ENCODE data around the gene PPP4R1. TPM values are rescaled to one million over a fixed set of nuclear protein-coding genes. Genes with fewer than 3 reads are reported as not detected.

The PPP4R1 gene
- polyA plus RNA-seq, 1 of the 3 experiments (the other 2 are of a cell fraction): 53.4 TPM

GRCh38 chr18:9608728-9609127 is 5.6 kb downstream of the PPP4R1 start:
- CTCF ChIA-PET: interaction anchor here (1.0 kb wide), 1 partner anchor 177 kb away, joined by 3 read pairs; no protein-coding TSS in a partner anchor
- DNase-seq: no peak
- no peak overlapping the region for H3K4me3 ChIP-seq (ENCODE audit: low read depth in 2 of 2, low read length in 1 of 2)
- H3K4me2 ChIP-seq: no peak overlapping the region
- POLR2A ChIA-PET: no interaction called here
- no peak overlapping the region for H3K9ac ChIP-seq
- peaks cover 100% of the 10 kb centered on the region for H3K79me2 ChIP-seq (ENCODE audit: insufficient read depth)
- H4K20me1 ChIP-seq (ENCODE audit: insufficient read depth): peaks cover 94% of the 10 kb centered on the region
- 72% methylated on average over 1 of the region's 1 CpG for WGBS (ENCODE audit: low lambda C conversion rate)
- H3K36me3 ChIP-seq (replicated peaks in 1 of 2; ENCODE audit: control insufficient read depth in 1 of 2, insufficient read depth in 2 of 2, low read length in 1 of 2): peaks cover 15 to 42% of the 10 kb centered on the region in 2 experiments
- no peak for TF ChIP-seq TEAD4 (IDR thresholded peaks at IDR 0.05; ENCODE audit: borderline replicate concordance, insufficient read depth)
- no peak for TF ChIP-seq RCOR1 (IDR thresholded peaks at IDR 0.05; ENCODE audit: low read length)
- no peak for TF ChIP-seq TCF12 (IDR thresholded peaks at IDR 0.05)
- no peak for TF ChIP-seq MXI1 (IDR thresholded peaks at IDR 0.05; ENCODE audit: low read depth, low read length)
- TF ChIP-seq NFIC (IDR thresholded peaks at IDR 0.05; ENCODE audit: borderline replicate concordance): no peak
- TF ChIP-seq JUND (IDR thresholded peaks at IDR 0.05): no peak
- no peak for TF ChIP-seq GABPA (IDR thresholded peaks at IDR 0.05; ENCODE audit: low read depth)
- no peak for TF ChIP-seq TAF1 (IDR thresholded peaks at IDR 0.05; ENCODE audit: borderline replicate concordance, low read depth, low read length)
- no peak for TF ChIP-seq SMC3 (IDR thresholded peaks at IDR 0.05; ENCODE audit: low read depth, low read length)
- TF ChIP-seq CHD2 (IDR thresholded peaks at IDR 0.05; ENCODE audit: low read length, partially characterized antibody): no peak
- no peak for TF ChIP-seq RFX5 (IDR thresholded peaks at IDR 0.05; ENCODE audit: low read length)
- TF ChIP-seq MAX (IDR thresholded peaks at IDR 0.05; ENCODE audit: low read depth): no peak
- TF ChIP-seq FOSL2 (IDR thresholded peaks at IDR 0.05; ENCODE audit: borderline replicate concordance, low read depth): no peak
- no peak for TF ChIP-seq CTCF (IDR thresholded peaks at IDR 0.05)
- no peak for TF ChIP-seq NRF1 (IDR thresholded peaks at IDR 0.05; ENCODE audit: low read depth, low read length)
- H3K9me2 ChIP-seq: no peaks in the 10 kb centered on the region
- peaks cover 5% of the 10 kb centered on the region for H3F3A ChIP-seq (replicated peaks; ENCODE audit: insufficient read depth)
- H2AFZ ChIP-seq (ENCODE audit: low read depth): no peak overlapping the region
- H3K27me3 ChIP-seq (ENCODE audit: insufficient read depth): no peaks in the 10 kb centered on the region
- peak overlapping the region in 1 of 2 experiments; percentile 4; a peak in 1 of 4 replicates for H3K27ac ChIP-seq (ENCODE audit: low read depth in 2 of 2, low read length in 1 of 2)
- H3K9me3 ChIP-seq: no peaks in the 10 kb centered on the region
- H3K4me1 ChIP-seq (ENCODE audit: control insufficient read depth in 1 of 2, insufficient read depth in 2 of 2, low read depth in 1 of 2, low read length in 1 of 2): peaks cover 7 to 17% of the 10 kb centered on the region in 2 experiments; a peak in 3 of 4 replicates

- no peak overlapping the region for H2AFZ ChIP-seq (ENCODE audit: low read depth)
- H3K4me2 ChIP-seq: no peak overlapping the region
- H4K20me1 ChIP-seq (ENCODE audit: insufficient read depth): peaks cover 98% of the 10 kb centered on the region
- ChIA-PET CTCF (interaction anchor here (1.0 kb wide), 1 partner anchor 177 kb away, joined by 3 read pairs; no protein-coding TSS in a partner anchor), POLR2A (no interaction called here)
- H3K9me2 ChIP-seq: no peaks in the 10 kb centered on the region
- H3K79me2 ChIP-seq (ENCODE audit: insufficient read depth): peaks cover 100% of the 10 kb centered on the region
- peaks cover 7 to 17% of the 10 kb centered on the region in 2 experiments; a peak in 3 of 4 replicates for H3K4me1 ChIP-seq (ENCODE audit: control insufficient read depth in 1 of 2, insufficient read depth in 2 of 2, low read depth in 1 of 2, low read length in 1 of 2)
- no peaks in the 10 kb centered on the region for H3K9me3 ChIP-seq
- no peak for DNase-seq
- no peaks in the 10 kb centered on the region for H3K27me3 ChIP-seq (ENCODE audit: insufficient read depth)
- no peak overlapping the region for H3K9ac ChIP-seq
- no peak overlapping the region for H3K4me3 ChIP-seq (ENCODE audit: low read depth in 2 of 2, low read length in 1 of 2)
- peaks cover 5% of the 10 kb centered on the region for H3F3A ChIP-seq (replicated peaks; ENCODE audit: insufficient read depth)
- H3K36me3 ChIP-seq (replicated peaks in 1 of 2; ENCODE audit: control insufficient read depth in 1 of 2, insufficient read depth in 2 of 2, low read length in 1 of 2): peaks cover 15 to 42% of the 10 kb centered on the region in 2 experiments
- peak overlapping the region in 1 of 2 experiments; percentile 4; a peak in 1 of 4 replicates for H3K27ac ChIP-seq (ENCODE audit: low read depth in 2 of 2, low read length in 1 of 2)
- TF ChIP-seq FOSL2 (IDR thresholded peaks at IDR 0.05; ENCODE audit: borderline replicate concordance, low read depth) (no peak), PBX3 (IDR thresholded peaks at IDR 0.05) (no peak), USF2 (IDR thresholded peaks at IDR 0.05; ENCODE audit: borderline replicate concordance, low read depth, low read length) (no peak), GATA2 (CRISPR knock-in tag; IDR thresholded peaks at IDR 0.05) (no peak), CHD2 (IDR thresholded peaks at IDR 0.05; ENCODE audit: low read length, partially characterized antibody) (no peak), RAD21 (IDR thresholded peaks at IDR 0.05; ENCODE audit: low read length) (no peak), MAX (IDR thresholded peaks at IDR 0.05; ENCODE audit: low read depth) (no peak), MEF2A (IDR thresholded peaks at IDR 0.05; ENCODE audit: borderline replicate concordance, low read depth) (no peak), TCF12 (IDR thresholded peaks at IDR 0.05) (no peak), MXI1 (IDR thresholded peaks at IDR 0.05; ENCODE audit: low read depth, low read length) (no peak), FOXJ3 (CRISPR knock-in tag; IDR thresholded peaks at IDR 0.05) (no peak)
These were observed 6.1 kb downstream of the PPP4R1 start for GRCh38 chr18:9608298-9608697.
